Endodermal cell (in vitro differentiated cells): ENCODE data around the gene IQGAP2. TPM values are rescaled to one million over a fixed set of nuclear protein-coding genes. Genes with fewer than 3 reads are reported as not detected.

Experiments
- DNase-seq: peaks from one replicate; pipeline ENCODE4 v3.0.0-alpha.2; 2017
- H3K27ac ChIP-seq: 2 replicates; pipeline ENCODE4 v1.5.1; 2013; ENCODE audit warnings: mild to moderate bottlenecking, low read depth, low read length, moderate library complexity
- H3K27me3 ChIP-seq: 2 replicates; pipeline ENCODE4 v1.6.1; 2013; ENCODE audit warnings: mild to moderate bottlenecking, low read length, moderate library complexity; ENCODE audit not compliant: insufficient read depth, control insufficient read depth, poor library complexity, severe bottlenecking
- H3K36me3 ChIP-seq: 2 replicates; pipeline ENCODE4 v1.7.0; 2013; ENCODE audit warnings: mild to moderate bottlenecking, low read length, moderate library complexity; ENCODE audit not compliant: control insufficient read depth, insufficient read depth
- H3K4me1 ChIP-seq: one replicate; pipeline ENCODE4 v1.7.0; 2013; ENCODE audit warnings: low read length; ENCODE audit not compliant: control insufficient read depth, insufficient read depth
- H3K4me3 ChIP-seq: 2 replicates; pipeline ENCODE4 v1.5.1; 2013; ENCODE audit warnings: mild to moderate bottlenecking, low read length, moderate library complexity
- H3K9ac ChIP-seq: 2 replicates; pipeline ENCODE4 v1.6.1; 2013; ENCODE audit warnings: mild to moderate bottlenecking, low read length, moderate library complexity; ENCODE audit not compliant: poor library complexity, severe bottlenecking; ENCODE audit errors: extremely low read depth
- H3K9me3 ChIP-seq: 2 replicates; pipeline ENCODE4 v1.6.1; 2013; ENCODE audit warnings: mild to moderate bottlenecking, low read length, moderate library complexity; ENCODE audit not compliant: control insufficient read depth
- H3K27ac Mint-ChIP-seq: 2 replicates; pipeline ENCODE4 v1.8.0; 2020; ENCODE audit warnings: mixed read lengths
- H3K27me3 Mint-ChIP-seq: 2 replicates; pipeline ENCODE4 v1.8.0; 2021; ENCODE audit warnings: mild to moderate bottlenecking, mixed read lengths; ENCODE audit not compliant: insufficient read depth
- H3K36me3 Mint-ChIP-seq: 2 replicates; pipeline ENCODE4 v1.8.0; 2020; ENCODE audit warnings: low read depth, mixed read lengths
- H3K4me1 Mint-ChIP-seq: 2 replicates; pipeline ENCODE4 v1.8.0; 2020; ENCODE audit warnings: mixed read lengths
- H3K4me3 Mint-ChIP-seq: 2 replicates; pipeline ENCODE4 v1.8.0; 2020; ENCODE audit warnings: mild to moderate bottlenecking, moderate library complexity, mixed read lengths
- H3K9me3 Mint-ChIP-seq: 2 replicates; pipeline ENCODE4 v1.8.0; 2020; ENCODE audit warnings: mild to moderate bottlenecking, mixed read lengths
- WGBS, 2 experiments: methylation state at CpG; one replicate each; pipeline versions ENCODE4 v1.1.5 to v1.1.7; 2013; ENCODE audit warnings: missing lambda C conversion rate in 2 of 2, mixed read lengths in 1 of 2; ENCODE audit not compliant: insufficient coverage in 1 of 2, insufficient read length in 1 of 2; 5-methylcytosine and 5-hydroxymethylcytosine counted together
- total RNA-seq, 2 donors: library from RNA; stranded (reverse); fragmentation: NEBNext Ultra II Directional in 1 of 2; extraction: Animal tissue kit (Norgen Biotek cat#: 25700) in 1 of 2; gene quantifications; 2 replicates in 1 of 2; 3 replicates in 1 of 2; pipeline ENCODE4 v1.2.1, GENCODE V29; 2021
- TF ChIP-seq, protein P1 (sequence below): fragments of 200-600 bp; sonication (generic); conservative IDR thresholded peaks from 2 replicates; pipeline ENCODE4 v1.5.0; 2021; ENCODE audit warnings: antibody characterized with exemption, mild to moderate bottlenecking

Gene IQGAP2
- total RNA-seq, 2 donors from 2014 or later = 8.3 to 19.4 TPM

DNA sequence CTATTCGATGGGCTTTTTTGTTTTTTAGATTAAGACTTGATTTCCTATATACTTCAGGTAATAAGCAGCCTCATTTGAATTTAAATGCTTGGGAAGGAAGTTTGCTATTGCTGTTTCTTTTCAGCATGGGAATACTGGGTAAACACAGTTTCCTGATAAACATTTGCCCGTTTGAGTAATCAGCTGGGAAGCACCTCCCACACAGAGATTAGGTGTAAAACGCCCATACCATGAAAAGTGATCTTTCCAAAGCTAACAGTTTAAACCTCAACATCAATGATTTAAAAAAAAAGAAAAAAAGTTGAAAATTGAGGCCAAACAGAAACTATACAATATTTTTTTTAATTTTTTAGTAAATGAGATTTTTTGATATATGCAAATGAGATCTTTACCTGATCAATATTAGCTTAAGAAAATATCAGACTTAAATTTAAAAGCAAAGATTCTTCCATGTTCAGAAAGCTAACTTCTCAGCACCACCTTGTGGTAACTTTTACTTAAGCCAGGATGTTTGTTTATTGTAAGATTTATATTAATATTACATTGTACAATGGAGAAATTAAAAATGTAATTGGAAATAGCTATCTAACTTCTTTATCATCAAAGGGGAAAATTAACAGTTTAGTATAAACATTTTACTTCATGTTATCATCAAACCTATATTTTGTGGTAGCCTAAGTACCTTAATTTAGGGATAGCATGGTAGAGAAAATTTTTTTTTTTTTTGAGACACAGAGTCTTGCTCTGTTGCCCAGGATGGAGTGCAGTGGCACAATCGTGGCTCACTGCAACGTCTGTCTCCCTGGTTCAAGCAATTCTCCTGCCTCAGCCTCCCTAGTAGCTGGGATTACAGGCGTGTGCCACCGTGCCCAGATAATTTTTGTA is 180.3 kb downstream of the IQGAP2 start:
- DNase-seq = no peak
- Mint-ChIP-seq H3K27me3 (peaks cover 13% of the 10 kb centered on the region), H3K9me3 (no peaks in the 10 kb centered on the region), H3K4me1 (peaks cover 16% of the 10 kb centered on the region), H3K27ac (no peak overlapping the region), H3K36me3 (no peaks in the 10 kb centered on the region), H3K4me3 (no peak overlapping the region)
- Histone ChIP-seq H3K27me3 (no peaks in the 10 kb centered on the region), H3K9ac (no peak overlapping the region), H3K9me3 (no peaks in the 10 kb centered on the region), H3K36me3 (no peaks in the 10 kb centered on the region), H3K4me1 (peaks cover 9% of the 10 kb centered on the region), H3K4me3 (no peak overlapping the region), H3K27ac (no peak overlapping the region)
- TF ChIP-seq, protein P1, sequence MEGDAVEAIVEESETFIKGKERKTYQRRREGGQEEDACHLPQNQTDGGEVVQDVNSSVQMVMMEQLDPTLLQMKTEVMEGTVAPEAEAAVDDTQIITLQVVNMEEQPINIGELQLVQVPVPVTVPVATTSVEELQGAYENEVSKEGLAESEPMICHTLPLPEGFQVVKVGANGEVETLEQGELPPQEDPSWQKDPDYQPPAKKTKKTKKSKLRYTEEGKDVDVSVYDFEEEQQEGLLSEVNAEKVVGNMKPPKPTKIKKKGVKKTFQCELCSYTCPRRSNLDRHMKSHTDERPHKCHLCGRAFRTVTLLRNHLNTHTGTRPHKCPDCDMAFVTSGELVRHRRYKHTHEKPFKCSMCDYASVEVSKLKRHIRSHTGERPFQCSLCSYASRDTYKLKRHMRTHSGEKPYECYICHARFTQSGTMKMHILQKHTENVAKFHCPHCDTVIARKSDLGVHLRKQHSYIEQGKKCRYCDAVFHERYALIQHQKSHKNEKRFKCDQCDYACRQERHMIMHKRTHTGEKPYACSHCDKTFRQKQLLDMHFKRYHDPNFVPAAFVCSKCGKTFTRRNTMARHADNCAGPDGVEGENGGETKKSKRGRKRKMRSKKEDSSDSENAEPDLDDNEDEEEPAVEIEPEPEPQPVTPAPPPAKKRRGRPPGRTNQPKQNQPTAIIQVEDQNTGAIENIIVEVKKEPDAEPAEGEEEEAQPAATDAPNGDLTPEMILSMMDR = peak; percentile 67
- WGBS, 2 experiments = 66 to 70% methylated on average over 3 to 6 of the region's 7 CpGs

DNA sequence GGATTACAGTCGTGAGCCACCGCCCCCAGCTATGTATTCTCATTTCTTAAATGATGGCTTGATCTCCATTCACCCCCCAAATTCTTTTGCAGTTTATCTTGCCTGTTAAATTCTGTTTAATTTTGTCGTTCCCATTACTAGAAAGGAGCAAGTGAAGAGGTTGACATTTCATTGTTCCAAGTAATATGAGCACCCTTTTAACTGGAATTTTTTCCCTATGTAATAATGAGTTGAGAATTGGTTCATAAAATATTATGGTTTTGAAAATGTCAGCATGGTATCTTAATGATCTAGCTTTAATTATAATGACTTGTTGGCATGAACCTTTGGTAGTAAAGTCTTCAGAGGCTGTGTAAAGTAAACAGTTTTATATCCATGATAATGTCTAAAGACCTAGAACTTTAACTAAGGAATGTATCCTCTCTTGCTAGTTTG is 182.7 kb downstream of the IQGAP2 start:
- H3K4me3 Mint-ChIP-seq = no peak overlapping the region

DNA sequence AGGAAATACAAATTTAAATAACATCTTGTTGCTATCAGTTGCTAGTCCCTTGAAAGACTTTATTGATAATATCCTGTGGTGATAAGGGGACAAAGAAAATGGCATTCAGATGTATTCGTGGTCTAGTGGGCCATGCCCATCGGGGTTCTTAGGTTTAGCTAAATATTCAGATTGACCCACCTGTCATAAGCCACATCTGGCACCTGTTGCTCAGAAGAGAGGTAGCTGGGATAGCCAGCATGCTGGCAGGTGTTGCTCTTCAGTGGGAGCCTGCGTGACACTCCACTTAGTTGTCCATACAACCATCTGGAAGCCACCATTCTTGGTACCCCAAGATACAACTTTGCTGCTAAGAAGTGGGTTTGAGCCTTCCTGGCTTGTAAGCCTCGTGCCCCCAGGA is 183.4 kb downstream of the IQGAP2 start:
- H3K4me1 ChIP-seq = peaks cover 9% of the 10 kb centered on the region
- H3K36me3 Mint-ChIP-seq = no peaks in the 10 kb centered on the region
- DNase-seq = no peak
- H3K36me3 ChIP-seq = no peaks in the 10 kb centered on the region
- 89 to 92% methylated on average over 1 to 4 of the region's 4 CpGs for WGBS, 2 experiments
- no peak overlapping the region for H3K9ac ChIP-seq
- no peak overlapping the region for H3K4me3 ChIP-seq
- no peak overlapping the region for H3K27ac ChIP-seq
- no peaks in the 10 kb centered on the region for H3K9me3 Mint-ChIP-seq
- TF ChIP-seq, protein P1 = no peak
- peaks cover 15% of the 10 kb centered on the region for H3K4me1 Mint-ChIP-seq
- H3K9me3 ChIP-seq = no peaks in the 10 kb centered on the region
- H3K27me3 ChIP-seq = no peaks in the 10 kb centered on the region
- H3K27ac Mint-ChIP-seq = no peak overlapping the region
- peaks cover 11% of the 10 kb centered on the region for H3K27me3 Mint-ChIP-seq
- H3K4me3 Mint-ChIP-seq = no peak overlapping the region

More for the DNA sequence above, 182.7 kb downstream of the IQGAP2 start:
- TF ChIP-seq, protein P1 = no peak
- H3K27ac Mint-ChIP-seq = no peak overlapping the region
- WGBS, 2 experiments = 90 to 92% methylated on average over 2 to 3 of the region's 3 CpGs
- Histone ChIP-seq H3K36me3 (no peaks in the 10 kb centered on the region), H3K27ac (no peak overlapping the region), H3K9me3 (no peaks in the 10 kb centered on the region), H3K4me1 (peaks cover 9% of the 10 kb centered on the region), H3K4me3 (no peak overlapping the region), H3K9ac (no peak overlapping the region), H3K27me3 (no peaks in the 10 kb centered on the region)
- H3K9me3 Mint-ChIP-seq = no peaks in the 10 kb centered on the region
- peaks cover 10% of the 10 kb centered on the region for H3K27me3 Mint-ChIP-seq
- DNase-seq = no peak
- peaks cover 16% of the 10 kb centered on the region for H3K4me1 Mint-ChIP-seq
- no peaks in the 10 kb centered on the region for H3K36me3 Mint-ChIP-seq
